ENCODE data around the gene ST7. TPM values are rescaled to one million over a fixed set of nuclear protein-coding genes. Genes with fewer than 3 reads are reported as not detected.

The ST7 gene
- total and polyA plus RNA-seq, 2 donors (not counting 3 experiments of a cell fraction or from before 2014, with no cell fraction given): 18.6 to 24.9 TPM

- Histone ChIP-seq H3K9me1 (replicated peaks; ENCODE audit: control insufficient read depth, extremely low read depth, insufficient read depth, low read length) (no peaks in the 10 kb centered on the region), H2AFZ (ENCODE audit: low read depth, low read length) (no peak overlapping the region), H3K4me3 (replicated peaks in 1 of 3; ENCODE audit: insufficient read depth in 1 of 3, low read depth in 1 of 3, low read length in 3 of 3) (no peak overlapping the region), H3K36me3 (ENCODE audit: control insufficient read depth in 2 of 2, extremely low read depth in 1 of 2, insufficient read depth in 2 of 2, low read length in 2 of 2) (no peaks in the 10 kb centered on the region), H3K79me2 (ENCODE audit: control insufficient read depth, insufficient read depth, low read length) (peaks cover under 1% of the 10 kb centered on the region), H3K4me1 (ENCODE audit: control insufficient read depth, extremely low read depth, insufficient read depth, low read length) (peaks cover 15% of the 10 kb centered on the region), H3K4me2 (ENCODE audit: insufficient read depth, low read length) (no peak overlapping the region), H3K27me3 (ENCODE audit: control insufficient read depth in 2 of 2, insufficient read depth in 2 of 2, low read length in 2 of 2) (no peaks in the 10 kb centered on the region), H3K27ac (ENCODE audit: insufficient read depth, low read depth, low read length) (no peak overlapping the region), H3K9me3 (replicated peaks; ENCODE audit: control insufficient read depth, insufficient read depth, low read length) (no peaks in the 10 kb centered on the region), H4K20me1 (replicated peaks; ENCODE audit: control insufficient read depth, extremely low read depth, insufficient read depth, low read length) (no peaks in the 10 kb centered on the region), H3K9ac (replicated peaks; ENCODE audit: extremely low read depth, insufficient read depth, low read length) (no peak overlapping the region)
- CTCF ChIA-PET: no interaction called here
- intact Hi-C loops (cut with micrococcal nuclease) (no loop called here), dilution Hi-C loops (cut with MboI; ENCODE audit: extremely low pct_ligation_motif_present, low sequenced_read_pairs) (no loop called here)
- no TSS peak for BruUV-seq (replicated peaks)
- TF ChIP-seq, protein P1, sequence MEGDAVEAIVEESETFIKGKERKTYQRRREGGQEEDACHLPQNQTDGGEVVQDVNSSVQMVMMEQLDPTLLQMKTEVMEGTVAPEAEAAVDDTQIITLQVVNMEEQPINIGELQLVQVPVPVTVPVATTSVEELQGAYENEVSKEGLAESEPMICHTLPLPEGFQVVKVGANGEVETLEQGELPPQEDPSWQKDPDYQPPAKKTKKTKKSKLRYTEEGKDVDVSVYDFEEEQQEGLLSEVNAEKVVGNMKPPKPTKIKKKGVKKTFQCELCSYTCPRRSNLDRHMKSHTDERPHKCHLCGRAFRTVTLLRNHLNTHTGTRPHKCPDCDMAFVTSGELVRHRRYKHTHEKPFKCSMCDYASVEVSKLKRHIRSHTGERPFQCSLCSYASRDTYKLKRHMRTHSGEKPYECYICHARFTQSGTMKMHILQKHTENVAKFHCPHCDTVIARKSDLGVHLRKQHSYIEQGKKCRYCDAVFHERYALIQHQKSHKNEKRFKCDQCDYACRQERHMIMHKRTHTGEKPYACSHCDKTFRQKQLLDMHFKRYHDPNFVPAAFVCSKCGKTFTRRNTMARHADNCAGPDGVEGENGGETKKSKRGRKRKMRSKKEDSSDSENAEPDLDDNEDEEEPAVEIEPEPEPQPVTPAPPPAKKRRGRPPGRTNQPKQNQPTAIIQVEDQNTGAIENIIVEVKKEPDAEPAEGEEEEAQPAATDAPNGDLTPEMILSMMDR (IDR thresholded peaks at IDR 0.05; ENCODE audit: extremely low read depth in 1 of 2, insufficient read depth in 1 of 2, low read depth in 1 of 2, low read length in 2 of 2): no peak
- TF ChIP-seq MYC (IDR thresholded peaks at IDR 0.05; ENCODE audit: low read depth, low read length) (no peak), POLR2AphosphoS5 (IDR thresholded peaks at IDR 0.05; ENCODE audit: insufficient read depth, low read depth, low read length) (no peak), POLR2A (IDR thresholded peaks at IDR 0.05; ENCODE audit: low read depth, low read length) (no peak), FOS (IDR thresholded peaks at IDR 0.05; ENCODE audit: borderline replicate concordance, insufficient read depth, low read length) (no peak), EZH2 (IDR thresholded peaks at IDR 0.05; ENCODE audit: borderline replicate concordance, low read depth, low read length, severe bottlenecking) (no peak), GATA2 (IDR thresholded peaks at IDR 0.05; ENCODE audit: insufficient read depth, insufficient read length, low read depth, low read length) (no peak), JUN (IDR thresholded peaks at IDR 0.05; ENCODE audit: borderline replicate concordance, insufficient read depth, insufficient read length, low read depth) (no peak)
- TF ChIP-seq, protein P2, sequence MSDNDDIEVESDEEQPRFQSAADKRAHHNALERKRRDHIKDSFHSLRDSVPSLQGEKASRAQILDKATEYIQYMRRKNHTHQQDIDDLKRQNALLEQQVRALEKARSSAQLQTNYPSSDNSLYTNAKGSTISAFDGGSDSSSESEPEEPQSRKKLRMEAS (IDR thresholded peaks at IDR 0.05; ENCODE audit: insufficient read depth, insufficient read length): no peak
- POLR2A ChIA-PET: no interaction called here
- FAIRE-seq (no peak), DNase-seq (ENCODE audit: low read depth, low spot score) (no peak)
Measured at GRCh38 chr7:117015258-117016184, 62.2 kb downstream of the ST7 start.

All from endothelial cell of umbilical vein (primary cell).